GM12878 (cell line): ENCODE data around the gene LSM14A.

Experiments used
- BRCA1 ChIP-seq: IDR thresholded peaks from 2 replicates; pipeline ENCODE4 v1.6.1; 2011; ENCODE audit warnings: low read depth, low read length, improper control_type of control experiment
- CTCF ChIP-seq, 3 experiments: IDR thresholded peaks in 2 of 3; conservative IDR thresholded peaks in 1 of 3; 2 replicates each; pipeline ENCODE4 v1.5.1; 2011; ENCODE audit warnings: low read depth in 3 of 3, low read length in 3 of 3, mild to moderate bottlenecking in 3 of 3, control low read depth in 2 of 3, moderate library complexity in 2 of 3, inconsistent platforms in 1 of 3, mixed read lengths in 1 of 3; ENCODE audit not compliant: control insufficient read depth in 2 of 3, insufficient read depth in 1 of 3; ENCODE audit errors: extremely low read depth in 1 of 3
- EZH2 ChIP-seq: IDR thresholded peaks from 2 replicates; pipeline ENCODE4 v1.6.1; 2012; ENCODE audit warnings: low read depth, mild to moderate bottlenecking, control low read depth, inconsistent platforms, low read length, borderline replicate concordance; ENCODE audit not compliant: control insufficient read depth
- HDAC2 ChIP-seq: fragments of 200-600 bp; sonication (generic); IDR thresholded peaks from 2 replicates; pipeline ENCODE4 v1.6.1; 2017
- HDGF ChIP-seq: fragments of 450-650 bp; IDR thresholded peaks from 2 replicates; pipeline ENCODE4 v1.6.1; 2016; ENCODE audit warnings: antibody characterized with exemption
- MXI1 ChIP-seq: fragments of 150-350 bp; IDR thresholded peaks from 2 replicates; pipeline ENCODE4 v1.6.1; 2011; ENCODE audit warnings: low read depth, mild to moderate bottlenecking, inconsistent platforms, low read length, improper control_type of control experiment
- MYB ChIP-seq: fragments of 150-350 bp; IDR thresholded peaks from 2 replicates; pipeline ENCODE4 v1.6.1; 2014; ENCODE audit warnings: mild to moderate bottlenecking, low read depth, low read length, borderline replicate concordance
- RFX5 ChIP-seq: IDR thresholded peaks from 2 replicates; pipeline ENCODE4 v1.6.1; 2011; ENCODE audit warnings: low read depth, low read length, improper control_type of control experiment
- TCF12 ChIP-seq: IDR thresholded peaks from 2 replicates; pipeline ENCODE4 v1.6.1; 2011; ENCODE audit warnings: low read depth, mild to moderate bottlenecking, low read length
- USF2 ChIP-seq: IDR thresholded peaks from 2 replicates; pipeline ENCODE4 v1.6.1; 2011; ENCODE audit warnings: low read depth, low read length, improper control_type of control experiment, borderline replicate concordance
- YY1 ChIP-seq: IDR thresholded peaks from 2 replicates; pipeline ENCODE4 v1.6.1; 2011; ENCODE audit warnings: low read depth, mild to moderate bottlenecking, low read length
- ZBED1 ChIP-seq: IDR thresholded peaks from 2 replicates; pipeline ENCODE4 v1.6.1; 2016; ENCODE audit warnings: borderline replicate concordance
- ZNF274 ChIP-seq: IDR thresholded peaks from one replicate; pipeline ENCODE4 v1.8.0; 2011; ENCODE audit not compliant: insufficient read length, insufficient read depth
- ZNF384 ChIP-seq: IDR thresholded peaks from 2 replicates; pipeline ENCODE4 v1.6.1; 2012; ENCODE audit warnings: low read depth, mild to moderate bottlenecking, low read length, improper control_type of control experiment, borderline replicate concordance

GRCh38 chr19:34124828-34125227 is 47.5 kb upstream of the LSM14A start:
- TF ChIP-seq RFX5 (no peak), EZH2 (no peak), TCF12 (no peak), CTCF (IDR thresholded peaks at IDR 0.05 in 2 of 3, conservative IDR thresholded peaks at IDR 0.05 in 1 of 3; ENCODE audit: control insufficient read depth in 2 of 3, extremely low read depth in 1 of 3, insufficient read depth in 1 of 3, low read depth in 3 of 3, low read length in 3 of 3) (no peak), ZNF274 (no peak), MXI1 (no peak), ZNF384 (no peak), BRCA1 (no peak), HDGF (no peak), HDAC2 (no peak), ZBED1 (no peak), YY1 (no peak), MYB (no peak), USF2 (no peak)
